HG02571 (cell line): Measurements from ENCODE around the gene TMEM198.

Experiments
- ATAC-seq: cut with Tn5 transposase; IDR thresholded peaks from one replicate; pipeline ENCODE4 v1.9.1; 2021; ENCODE audit warnings: mild to moderate bottlenecking, moderate library complexity; ENCODE audit not compliant: unreplicated experiment

The TMEM198 gene

GRCh38 chr2:219524817-219525216 is 19.0 kb upstream of the TMEM198 start:
- no peak for ATAC-seq

- ATAC-seq, result no peak
Observed at GRCh38 chr2:219525533-219526232, 18.1 kb upstream of the TMEM198 start.

DNA sequence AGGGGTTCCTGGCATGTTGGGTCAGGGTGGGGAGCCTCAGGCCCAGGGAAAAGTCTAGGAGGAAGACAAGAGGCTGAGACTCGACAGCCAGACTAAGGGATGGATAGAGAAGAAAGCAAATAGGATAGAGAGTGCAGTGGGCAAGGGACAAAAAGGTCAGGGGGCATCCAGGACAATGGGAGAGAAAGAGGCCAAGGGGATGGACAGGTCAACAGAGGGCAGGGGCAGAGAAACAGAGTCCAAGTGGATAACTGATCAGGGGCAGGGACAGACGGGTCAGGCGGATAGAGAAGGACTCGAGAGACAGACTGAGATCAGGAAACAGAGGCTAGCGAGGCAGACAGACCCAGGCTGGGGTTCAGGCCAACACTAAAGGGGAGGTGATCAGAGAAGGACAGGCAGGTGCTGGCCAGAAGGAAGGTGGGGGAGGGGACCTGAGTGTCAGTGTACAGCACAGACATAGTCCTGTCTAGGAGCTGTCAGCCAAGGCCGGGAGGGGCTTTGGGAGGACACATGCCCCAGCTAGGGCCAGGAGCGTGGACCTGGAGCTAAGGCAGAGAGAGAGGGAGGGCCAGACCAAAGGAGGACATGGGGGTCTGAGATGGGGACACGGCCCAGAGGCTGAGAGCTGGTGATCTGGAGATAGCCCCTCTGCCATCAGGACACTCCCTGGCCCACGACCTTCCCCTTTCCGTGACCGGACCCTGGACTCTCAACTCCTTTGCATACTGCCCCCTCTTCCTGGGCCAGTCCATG is 17.3 kb upstream of the TMEM198 start:
- ATAC-seq, result no peak

DNA sequence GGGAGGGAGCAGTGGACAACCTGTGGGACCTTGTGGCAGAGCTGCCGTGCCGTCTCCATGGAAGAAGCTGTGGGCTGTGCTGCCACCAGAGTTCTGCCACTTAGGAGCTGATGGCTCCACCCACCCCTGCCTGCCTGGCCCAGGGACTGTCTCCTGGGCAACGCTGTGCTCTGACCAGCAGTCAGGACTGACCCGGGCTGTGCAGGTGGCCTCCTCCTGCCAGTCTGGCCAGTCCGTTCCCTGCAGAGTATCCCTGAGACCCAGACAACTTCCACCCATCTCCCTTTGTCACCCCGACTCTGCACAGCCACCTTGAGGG is 16.8 kb upstream of the TMEM198 start:
- ATAC-seq, result no peak

- no peak for ATAC-seq
Observed at GRCh38 chr2:219527472-219527871, 16.4 kb upstream of the TMEM198 start.

DNA sequence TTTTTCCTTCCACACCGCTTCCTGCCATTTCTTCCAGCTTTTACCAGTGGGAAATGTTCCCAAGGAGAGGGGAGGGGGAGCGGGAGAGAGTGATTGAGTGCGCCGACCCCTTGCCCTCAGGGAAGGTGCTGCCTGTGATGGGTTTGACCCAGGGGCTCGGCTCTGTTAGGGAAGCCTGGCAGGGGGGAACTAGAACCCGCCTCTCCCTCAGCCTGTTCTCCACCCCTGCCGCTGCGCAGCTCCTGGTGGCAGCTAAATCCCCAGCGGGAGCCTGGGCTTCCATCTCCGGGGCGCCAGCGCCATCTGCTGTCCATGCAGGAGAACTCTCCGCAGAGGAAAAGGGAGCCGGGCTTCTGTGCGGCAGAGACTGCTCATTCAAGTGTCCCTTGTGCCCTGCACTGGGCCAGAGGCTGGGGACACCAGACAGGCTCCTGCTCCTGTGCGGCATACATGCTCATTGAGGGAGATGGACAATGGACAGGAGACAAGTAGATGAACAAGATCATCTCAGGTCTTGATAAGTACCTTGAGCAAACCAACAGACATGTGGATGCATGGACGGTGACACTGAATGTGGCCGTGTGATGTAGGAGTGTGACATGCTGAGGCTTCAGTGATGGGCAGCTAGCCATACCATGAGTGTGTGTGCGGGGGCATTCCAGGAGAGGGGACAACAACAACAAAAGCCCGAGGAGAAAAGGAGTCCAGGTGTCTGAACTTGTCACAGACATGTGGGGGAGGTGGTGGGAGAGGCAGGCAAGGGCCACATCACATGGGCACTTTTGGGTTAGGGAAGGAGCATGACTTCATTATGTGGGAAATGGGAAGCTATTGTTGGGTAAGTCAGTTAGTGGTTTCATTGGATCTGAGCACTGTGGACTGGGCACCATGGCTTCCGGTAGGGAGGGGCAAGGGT is 13.5 kb upstream of the TMEM198 start:
- ATAC-seq, result peak; percentile 68

DNA sequence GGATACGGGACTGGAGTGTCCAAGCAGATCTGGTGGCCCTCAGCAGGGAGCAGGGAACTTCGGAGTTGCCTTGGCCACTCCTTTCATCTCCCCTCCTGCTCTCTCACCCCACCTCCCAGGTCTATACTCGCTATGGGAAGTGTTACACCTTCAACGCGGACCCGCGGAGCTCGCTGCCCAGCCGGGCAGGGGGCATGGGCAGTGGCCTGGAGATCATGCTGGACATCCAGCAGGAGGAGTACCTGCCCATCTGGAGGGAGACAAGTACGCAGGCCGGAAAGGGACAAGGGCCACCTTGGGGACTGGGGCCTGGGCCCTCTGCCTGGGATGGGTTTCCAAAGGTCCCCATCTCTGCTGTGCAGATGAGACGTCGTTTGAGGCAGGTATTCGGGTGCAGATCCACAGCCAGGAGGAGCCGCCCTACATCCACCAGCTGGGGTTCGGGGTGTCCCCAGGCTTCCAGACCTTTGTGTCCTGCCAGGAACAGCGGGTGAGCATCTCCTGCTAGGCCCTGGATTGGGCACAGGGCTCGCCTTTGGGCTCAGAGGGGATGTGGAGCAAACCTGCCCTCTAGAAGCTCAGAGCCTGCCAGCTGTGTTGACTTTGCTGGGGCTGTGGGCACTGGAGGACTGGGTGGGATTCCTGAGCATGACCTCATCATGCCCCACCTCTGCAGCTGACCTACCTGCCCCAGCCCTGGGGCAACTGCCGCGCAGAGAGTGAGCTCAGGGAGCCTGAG is 12.0 kb upstream of the TMEM198 start:
- ATAC-seq, result no peak

GRCh38 chr2:219532378-219532649 is 11.5 kb upstream of the TMEM198 start:
- ATAC-seq, result no peak

GRCh38 chr2:219533930-219534661 is 9.7 kb upstream of the TMEM198 start:
- ATAC-seq, result no peak

GRCh38 chr2:219536425-219536824 is 7.4 kb upstream of the TMEM198 start:
- ATAC-seq, result no peak

DNA sequence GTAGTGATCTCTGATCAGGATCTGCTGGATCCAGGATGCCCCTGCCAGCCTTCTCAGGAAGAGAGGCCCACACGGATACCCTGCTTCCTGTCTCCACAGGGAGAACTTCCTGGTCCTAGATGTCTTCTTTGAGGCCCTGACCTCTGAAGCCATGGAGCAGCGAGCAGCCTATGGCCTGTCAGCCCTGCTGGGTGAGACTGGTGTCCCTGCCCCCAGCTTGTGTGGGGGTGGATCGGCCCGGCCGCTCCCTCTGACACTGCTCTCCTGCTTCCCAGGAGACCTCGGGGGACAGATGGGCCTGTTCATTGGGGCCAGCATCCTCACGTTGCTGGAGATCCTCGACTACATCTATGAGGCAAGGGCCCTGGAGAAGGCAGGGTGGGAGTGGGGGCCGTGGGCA is 6.9 kb upstream of the TMEM198 start:
- no peak for ATAC-seq

DNA sequence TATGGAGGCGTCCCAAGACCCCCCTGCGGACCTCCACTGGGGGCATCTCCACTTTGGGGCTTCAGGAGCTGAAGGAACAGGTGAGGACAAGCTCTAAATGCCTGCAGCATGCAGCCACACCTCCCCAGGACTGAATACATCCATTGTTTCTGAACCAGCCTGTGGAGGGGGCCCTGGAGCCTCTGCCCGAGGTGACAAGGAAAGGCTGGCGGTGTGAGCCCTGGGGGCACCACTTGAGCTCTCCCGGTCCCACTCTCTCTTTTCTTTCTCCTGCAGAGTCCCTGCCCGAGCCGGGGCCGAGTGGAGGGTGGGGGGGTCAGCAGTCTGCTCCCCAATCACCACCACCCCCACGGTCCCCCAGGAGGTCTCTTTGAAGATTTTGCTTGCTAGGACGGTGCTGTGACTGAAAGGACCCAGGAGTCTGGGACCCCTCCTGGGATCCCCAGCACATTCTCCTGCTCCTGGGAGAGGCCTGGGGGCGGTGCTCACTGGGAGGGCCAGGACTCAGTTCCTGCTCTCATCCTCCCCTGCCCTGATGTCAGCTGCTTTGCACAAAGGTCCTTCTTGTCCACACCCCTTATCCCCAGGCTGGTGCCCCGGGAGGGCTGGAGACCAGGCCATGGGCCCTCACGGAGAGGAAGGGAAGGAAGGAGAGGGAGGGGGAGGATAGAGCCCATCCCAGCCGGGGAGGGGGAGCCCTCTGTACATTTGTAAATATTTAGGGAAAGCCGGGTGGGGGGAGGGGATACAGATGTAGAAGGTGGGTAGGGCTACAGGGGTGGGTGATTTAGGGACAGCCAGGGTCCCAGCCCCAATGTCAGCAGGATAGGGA is 6.0 kb upstream of the TMEM198 start:
- ATAC-seq, result no peak

- ATAC-seq, result no peak
Observed at GRCh38 chr2:219538504-219538951, 5.3 kb upstream of the TMEM198 start.

GRCh38 chr2:219538956-219539788 is 4.7 kb upstream of the TMEM198 start:
- ATAC-seq, result no peak

DNA sequence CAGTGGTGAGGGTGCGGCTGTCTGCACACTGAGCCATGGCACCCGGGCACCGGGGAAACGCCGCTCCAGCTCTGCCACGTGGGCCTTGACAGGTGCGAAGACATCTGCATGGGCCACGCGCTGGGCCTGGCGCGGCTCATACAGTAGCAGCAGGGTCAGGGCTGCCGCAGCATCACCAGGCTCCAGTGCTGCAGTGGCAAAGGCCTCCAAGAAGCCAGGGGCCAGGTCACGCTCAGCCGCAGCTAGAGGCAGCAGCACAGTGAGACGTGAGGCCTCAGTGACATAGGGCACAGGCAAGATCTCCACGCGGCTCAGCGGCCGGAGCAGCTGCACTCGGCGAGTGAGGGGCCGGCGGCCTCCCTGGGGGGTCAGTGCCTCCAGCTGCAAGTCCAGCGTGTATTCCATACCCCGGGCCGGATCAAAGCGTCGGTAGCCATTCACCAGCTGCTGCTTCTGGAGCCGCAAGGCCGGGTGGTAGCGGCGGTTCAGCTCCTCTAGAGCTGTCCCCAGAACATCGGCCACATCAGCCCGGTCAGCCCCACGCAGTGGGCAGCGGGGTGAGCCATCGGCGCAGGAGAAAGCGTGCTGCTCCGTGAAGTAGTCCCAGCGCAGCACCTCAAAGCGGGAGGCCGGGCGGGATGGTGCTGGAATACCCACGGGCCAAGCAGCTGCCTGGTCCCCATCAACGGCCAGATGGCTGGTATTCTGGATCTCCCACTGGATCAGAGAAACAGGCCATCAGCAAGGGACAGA is 3.7 kb upstream of the TMEM198 start:
- ATAC-seq, result no peak

GRCh38 chr2:219540784-219541504 is 2.9 kb upstream of the TMEM198 start:
- ATAC-seq, result no peak

GRCh38 chr2:219541611-219542180 is 2.1 kb upstream of the TMEM198 start:
- peak; percentile 42 for ATAC-seq
